Smooth muscle cell (in vitro differentiated cells): ENCODE data around the gene CSE1L. TPM values are rescaled to one million over a fixed set of nuclear protein-coding genes. Genes with fewer than 3 reads are reported as not detected.
"Not testable (repeated sequence)": the region's sequence is repeated elsewhere in the genome, so short reads cannot be mapped to it uniquely, and the experiment has no call there.

Source experiments
- DNase-seq: peaks from one replicate; lab custom pipeline; 2025; ENCODE audit not compliant: unreplicated experiment; lab: John Stamatoyannopoulos, UW
- H2AFZ ChIP-seq: fragments of 200-600 bp; sonication (generic); 2 replicates; pipeline ENCODE4 v1.6.0; 2016; ENCODE audit warnings: antibody characterized with exemption, low read depth, mild to moderate bottlenecking
- H3F3A ChIP-seq: fragments of 200-600 bp; sonication (generic); 2 replicates; pipeline ENCODE4 v1.6.0; 2017; ENCODE audit warnings: antibody characterized with exemption, low read depth
- H3K27ac ChIP-seq: fragments of 200-600 bp; sonication (generic); 2 replicates; pipeline ENCODE4 v1.5.1; 2016; ENCODE audit warnings: low read depth, mild to moderate bottlenecking
- H3K27me3 ChIP-seq: fragments of 200-600 bp; sonication (generic); 2 replicates; pipeline ENCODE4 v1.6.1; 2016; ENCODE audit warnings: low read depth, mild to moderate bottlenecking
- H3K36me3 ChIP-seq: fragments of 200-600 bp; sonication (generic); 2 replicates; pipeline ENCODE4 v1.5.1; 2016; ENCODE audit warnings: low read depth
- H3K4me1 ChIP-seq: fragments of 200-600 bp; sonication (generic); 2 replicates; pipeline ENCODE4 v1.5.1; 2016; ENCODE audit warnings: low read depth
- H3K4me2 ChIP-seq: fragments of 200-600 bp; sonication (generic); 2 replicates; pipeline ENCODE4 v1.6.0; 2016; ENCODE audit warnings: mild to moderate bottlenecking
- H3K4me3 ChIP-seq: fragments of 200-600 bp; sonication (generic); 2 replicates; pipeline ENCODE4 v1.5.1; 2016; ENCODE audit warnings: mild to moderate bottlenecking
- H3K79me2 ChIP-seq: fragments of 200-600 bp; sonication (generic); 2 replicates; pipeline ENCODE4 v1.6.0; 2016; ENCODE audit warnings: low read depth, mild to moderate bottlenecking
- H3K9ac ChIP-seq: fragments of 200-600 bp; sonication (generic); 2 replicates; pipeline ENCODE4 v1.6.0; 2016; ENCODE audit warnings: low read depth
- H3K9me3 ChIP-seq: fragments of 200-600 bp; sonication (generic); replicated peaks from 2 replicates; pipeline ENCODE4 v1.5.1; 2016; ENCODE audit warnings: low read depth
- H4K20me1 ChIP-seq: fragments of 200-600 bp; sonication (generic); 2 replicates; pipeline ENCODE4 v1.6.0; 2016; ENCODE audit warnings: low read depth
- WGBS: methylation state at CpG from one replicate; pipeline ENCODE4 v1.1.7; 2016; ENCODE audit warnings: low lambda C conversion rate; 5-methylcytosine and 5-hydroxymethylcytosine counted together
- polyA plus RNA-seq: library from polyadenylated mRNA; unstranded; fragments of >200 nt; fragmentation: Nextera tagmentation; extraction: Ambion mirVana; gene quantifications from 2 replicates; pipeline ENCODE4 v1.2.1, GENCODE V29; 2016
- total RNA-seq: library from RNA; depleted of rRNA; stranded (reverse); fragments of >200 nt; gene quantifications from 2 replicates; pipeline ENCODE4 v1.2.3, GENCODE V29; 2014
- TF ChIP-seq, protein P1 (sequence below): fragments of 200-600 bp; sonication (generic); IDR thresholded peaks from 2 replicates; pipeline ENCODE4 v1.5.1; 2017; ENCODE audit warnings: borderline replicate concordance, mild to moderate bottlenecking, antibody characterized with exemption; ENCODE audit not compliant: insufficient read depth, poor library complexity, severe bottlenecking

CSE1L gene
- total and polyA plus RNA-seq, 2 experiments from 2014 or later = 42.0 to 98.6 TPM

DNA sequence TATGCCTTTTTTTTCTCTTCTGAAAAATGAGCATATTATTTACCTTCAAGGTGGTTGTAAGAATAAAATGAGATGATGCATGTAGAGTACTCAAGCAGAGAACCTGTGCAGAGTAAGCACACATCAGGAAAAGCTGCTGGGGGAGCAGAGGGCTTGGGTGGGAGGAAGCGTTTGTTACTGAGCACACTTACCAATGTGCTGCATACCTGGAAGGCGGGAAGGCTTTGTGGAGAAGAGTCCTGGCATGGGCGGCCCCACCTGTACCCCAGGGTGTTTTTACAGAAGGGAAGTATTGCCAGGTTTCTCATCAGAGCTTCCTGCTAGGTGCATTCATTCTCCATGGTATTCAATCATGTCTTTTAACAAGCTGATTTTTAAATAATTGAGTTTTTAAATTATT, 52.9 kb downstream of the CSE1L start:
- TF ChIP-seq, protein P1, sequence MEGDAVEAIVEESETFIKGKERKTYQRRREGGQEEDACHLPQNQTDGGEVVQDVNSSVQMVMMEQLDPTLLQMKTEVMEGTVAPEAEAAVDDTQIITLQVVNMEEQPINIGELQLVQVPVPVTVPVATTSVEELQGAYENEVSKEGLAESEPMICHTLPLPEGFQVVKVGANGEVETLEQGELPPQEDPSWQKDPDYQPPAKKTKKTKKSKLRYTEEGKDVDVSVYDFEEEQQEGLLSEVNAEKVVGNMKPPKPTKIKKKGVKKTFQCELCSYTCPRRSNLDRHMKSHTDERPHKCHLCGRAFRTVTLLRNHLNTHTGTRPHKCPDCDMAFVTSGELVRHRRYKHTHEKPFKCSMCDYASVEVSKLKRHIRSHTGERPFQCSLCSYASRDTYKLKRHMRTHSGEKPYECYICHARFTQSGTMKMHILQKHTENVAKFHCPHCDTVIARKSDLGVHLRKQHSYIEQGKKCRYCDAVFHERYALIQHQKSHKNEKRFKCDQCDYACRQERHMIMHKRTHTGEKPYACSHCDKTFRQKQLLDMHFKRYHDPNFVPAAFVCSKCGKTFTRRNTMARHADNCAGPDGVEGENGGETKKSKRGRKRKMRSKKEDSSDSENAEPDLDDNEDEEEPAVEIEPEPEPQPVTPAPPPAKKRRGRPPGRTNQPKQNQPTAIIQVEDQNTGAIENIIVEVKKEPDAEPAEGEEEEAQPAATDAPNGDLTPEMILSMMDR = no peak
- no peak overlapping the region for H3K4me3 ChIP-seq
- peaks cover 14% of the 10 kb centered on the region for H3K36me3 ChIP-seq
- no peak overlapping the region for H3K4me2 ChIP-seq
- no peaks in the 10 kb centered on the region for H3K27me3 ChIP-seq
- no peaks in the 10 kb centered on the region for H3K79me2 ChIP-seq
- no peak overlapping the region for H3K9ac ChIP-seq
- 80% methylated on average over 3 of the region's 3 CpGs for WGBS
- no peaks in the 10 kb centered on the region for H4K20me1 ChIP-seq
- H3K4me1 ChIP-seq = peaks cover 3% of the 10 kb centered on the region
- DNase-seq = no peak
- H3K27ac ChIP-seq = no peak overlapping the region
- no peaks in the 10 kb centered on the region for H3F3A ChIP-seq
- no peak overlapping the region for H2AFZ ChIP-seq
- no peaks in the 10 kb centered on the region for H3K9me3 ChIP-seq

DNA sequence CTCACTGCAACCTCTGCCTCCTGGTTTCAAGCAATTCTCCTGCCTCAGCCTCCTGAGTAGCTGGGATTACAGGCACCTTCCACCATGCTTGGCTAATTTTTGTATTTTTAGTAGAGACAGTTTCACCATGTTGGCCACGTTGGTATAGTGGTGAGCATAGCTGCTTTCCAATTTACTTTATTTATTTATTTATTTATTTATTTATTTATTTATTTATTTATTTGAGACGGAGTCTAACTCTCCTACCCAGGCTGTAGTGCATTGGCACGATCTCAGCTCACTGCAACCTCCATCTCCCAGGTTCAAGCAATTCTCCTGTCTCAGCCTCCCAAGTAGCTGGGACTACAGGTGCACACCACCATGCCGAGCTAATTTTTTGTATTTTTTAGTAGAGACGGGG, 54.2 kb downstream of the CSE1L start:
- not testable (repeated sequence) for H3K4me1 ChIP-seq, H3F3A ChIP-seq, H3K4me3 ChIP-seq, DNase-seq, H3K9me3 ChIP-seq, H3K27me3 ChIP-seq, H2AFZ ChIP-seq, H3K79me2 ChIP-seq, H3K9ac ChIP-seq, H3K36me3 ChIP-seq, H3K4me2 ChIP-seq, H3K27ac ChIP-seq, H4K20me1 ChIP-seq
- 97% methylated on average over 5 of the region's 5 CpGs for WGBS

DNA sequence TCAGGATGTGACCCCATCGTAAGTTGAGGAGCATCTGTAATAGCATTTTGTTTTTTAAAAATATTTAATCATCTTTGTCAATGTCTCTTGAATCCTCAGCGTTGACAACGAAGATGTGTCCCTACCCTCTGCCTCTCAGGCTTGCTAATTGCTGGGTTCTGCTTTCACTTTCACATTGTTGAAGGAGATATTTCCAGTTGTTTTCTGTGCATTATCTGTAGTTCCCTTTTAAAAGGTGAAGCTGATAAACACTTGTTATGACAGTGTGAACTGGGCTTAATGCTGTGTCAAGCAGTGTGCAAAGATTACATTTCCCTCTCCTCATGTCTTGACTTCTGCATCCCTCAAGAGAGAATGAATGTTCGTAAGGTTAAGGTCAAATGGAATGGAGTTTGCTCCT, 54.9 kb downstream of the CSE1L start:
- Histone ChIP-seq H3K36me3 (peaks cover 6% of the 10 kb centered on the region), H3K79me2 (no peaks in the 10 kb centered on the region), H3K27me3 (no peaks in the 10 kb centered on the region), H3F3A (no peaks in the 10 kb centered on the region), H3K4me1 (peaks cover 5% of the 10 kb centered on the region), H3K27ac (no peak overlapping the region), H3K9ac (no peak overlapping the region), H3K4me3 (no peak overlapping the region), H4K20me1 (no peaks in the 10 kb centered on the region), H3K9me3 (no peaks in the 10 kb centered on the region), H2AFZ (no peak overlapping the region), H3K4me2 (no peak overlapping the region)
- WGBS = 97% methylated on average over 4 of the region's 4 CpGs
- no peak for DNase-seq
- TF ChIP-seq, protein P1 = no peak

DNA sequence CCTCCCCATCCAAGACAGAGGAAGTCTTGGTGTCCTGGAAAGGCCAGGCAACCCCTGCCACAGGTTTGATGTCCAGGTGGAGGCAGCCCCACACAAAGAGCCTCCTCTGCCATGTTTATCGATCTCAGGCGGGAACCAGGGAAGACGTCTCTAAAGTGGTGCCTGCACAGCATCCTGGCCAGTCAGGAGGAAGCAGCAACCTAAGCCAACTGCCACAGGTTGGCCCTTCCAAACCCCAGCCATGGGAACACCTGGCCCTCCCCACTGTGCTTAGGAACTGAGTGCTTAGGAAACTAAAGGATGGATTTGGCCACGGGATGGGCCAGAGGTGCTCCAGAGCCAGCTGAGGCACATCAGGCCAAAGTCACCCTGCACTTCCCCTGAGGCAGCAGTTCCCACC, 56.9 kb downstream of the CSE1L start:
- no peak overlapping the region for H3K27ac ChIP-seq
- no peak overlapping the region for H3K4me2 ChIP-seq
- no peak for DNase-seq
- H3K9ac ChIP-seq = no peak overlapping the region
- no peaks in the 10 kb centered on the region for H3K27me3 ChIP-seq
- no peak overlapping the region for H2AFZ ChIP-seq
- H3K9me3 ChIP-seq = no peaks in the 10 kb centered on the region
- no peaks in the 10 kb centered on the region for H3K36me3 ChIP-seq
- no peaks in the 10 kb centered on the region for H4K20me1 ChIP-seq
- peaks cover 5% of the 10 kb centered on the region for H3K4me1 ChIP-seq
- H3F3A ChIP-seq = no peaks in the 10 kb centered on the region
- H3K79me2 ChIP-seq = no peaks in the 10 kb centered on the region
- TF ChIP-seq, protein P1 = no peak
- no peak overlapping the region for H3K4me3 ChIP-seq
- WGBS = 98% methylated on average over 4 of the region's 4 CpGs
